DMS 273 treated with DMSO at 0.1 percent for 48 hours (cell line): ENCODE measurements around the gene MED6.

Source experiments
- DNase-seq: peaks from one replicate; lab custom pipeline; 2025; lab: John Stamatoyannopoulos, UW

The MED6 gene

GRCh38 chr14:70600382-70601157 lies at the start of gene MED6:
TSS of gene MED6 (minus strand) at chr14:70600655. CDS start at chr14:70600637, 18 bp downstream.
- DNase-seq = peak; percentile 91

GRCh38 chr14:70649803-70650202 lies 49.3 kb upstream of the MED6 start:
- DNase-seq = no peak

GRCh38 chr14:70648346-70648745 lies 47.9 kb upstream of the MED6 start:
- no peak for DNase-seq

GRCh38 chr14:70646705-70647104 lies 46.2 kb upstream of the MED6 start:
- no peak for DNase-seq

GRCh38 chr14:70645892-70646291 lies 45.4 kb upstream of the MED6 start:
- no peak for DNase-seq

GRCh38 chr14:70643967-70644366 lies 43.5 kb upstream of the MED6 start:
- no peak for DNase-seq

- DNase-seq = no peak
Measured at GRCh38 chr14:70642303-70643235, 42.1 kb upstream of the MED6 start.

GRCh38 chr14:70641548-70642302 lies 41.3 kb upstream of the MED6 start, which contains the start of gene TTC9:
TSS of gene TTC9 (plus strand) at chr14:70641916. CDS start at chr14:70642130, 214 bp downstream.
- DNase-seq = no peak

GRCh38 chr14:70640938-70641547 lies 40.6 kb upstream of the MED6 start:
- no peak for DNase-seq

GRCh38 chr14:70638416-70638815 lies 38.0 kb upstream of the MED6 start:
- peak; percentile 61 for DNase-seq

GRCh38 chr14:70635971-70636595 lies 35.6 kb upstream of the MED6 start:
- DNase-seq = no peak

GRCh38 chr14:70631948-70632347 lies 31.5 kb upstream of the MED6 start:
- no peak for DNase-seq

GRCh38 chr14:70624972-70625371 lies 24.5 kb upstream of the MED6 start:
- DNase-seq = no peak

GRCh38 chr14:70622111-70622712 lies 21.8 kb upstream of the MED6 start:
- peak; percentile 20 for DNase-seq

GRCh38 chr14:70619708-70620107 lies 19.3 kb upstream of the MED6 start:
- no peak for DNase-seq

- no peak for DNase-seq
Measured at GRCh38 chr14:70618314-70618713, 17.9 kb upstream of the MED6 start.

GRCh38 chr14:70616646-70617045 lies 16.2 kb upstream of the MED6 start:
- no peak for DNase-seq

GRCh38 chr14:70611216-70611615 lies 10.8 kb upstream of the MED6 start:
- DNase-seq = no peak

GRCh38 chr14:70602254-70602653 lies 1.8 kb upstream of the MED6 start:
- no peak for DNase-seq

- no peak for DNase-seq
Measured at GRCh38 chr14:70601162-70601561, 707 bp upstream of the MED6 start.

GRCh38 chr14:70599345-70599744 lies 1.1 kb downstream of the MED6 start:
- DNase-seq = no peak
